HG03457 (cell line): ENCODE data around the gene ZNG1C.
"Not testable (repeated sequence)": the region's sequence is repeated elsewhere in the genome, so short reads cannot be mapped to it uniquely, and the experiment has no call there.

Experiments used
- ATAC-seq: cut with Tn5 transposase; IDR thresholded peaks from one replicate; pipeline ENCODE4 v1.9.1; 2021; ENCODE audit warnings: moderate number of reproducible peaks; ENCODE audit not compliant: unreplicated experiment

ZNG1C gene

GRCh38 chr9:68342265-68343025, 100.7 kb downstream of the ZNG1C start:
- not testable (repeated sequence) for ATAC-seq

- ATAC-seq: not testable (repeated sequence)
Observed at GRCh38 chr9:68343242-68343641, 101.5 kb downstream of the ZNG1C start.

GRCh38 chr9:68343992-68344391, 102.2 kb downstream of the ZNG1C start:
- not testable (repeated sequence) for ATAC-seq
